MM.1S (cell line): ENCODE data around the gene SLC5A5.
"Not testable (repeated sequence)": the region's sequence is repeated elsewhere in the genome, so short reads cannot be mapped to it uniquely, and the experiment has no call there.

ENCODE experiments used
- CTCF ChIP-seq: fragments of 300-600 bp; sonication (generic); IDR thresholded peaks from 2 replicates; pipeline ENCODE4 v1.5.1; 2016; ENCODE audit warnings: antibody characterized with exemption, low read length, mixed read lengths
- EZH2 ChIP-seq: fragments of 300-600 bp; sonication (generic); optimal IDR thresholded peaks from 2 replicates; pipeline ENCODE3; 2017; ENCODE audit warnings: low read depth, mild to moderate bottlenecking, antibody characterized with exemption, low read length, mixed read lengths
- EZH2phosphoT487 ChIP-seq: fragments of 300-600 bp; sonication (generic); IDR thresholded peaks from 2 replicates; pipeline ENCODE4 v1.6.1; 2018; ENCODE audit warnings: antibody characterized with exemption, low read length

- TF ChIP-seq CTCF, EZH2, EZH2phosphoT487: not testable (repeated sequence)
These were observed 47.4 kb downstream of the SLC5A5 start for GRCh38 chr19:17919122-17919521.
